GM19238 (cell line): ENCODE measurements around the gene PSMF1.
"Not testable (repeated sequence)": the region's sequence is repeated elsewhere in the genome, so short reads cannot be mapped to it uniquely, and the experiment has no call there.

Source experiments
- DNase-seq: peaks from one replicate; pipeline ENCODE4 v3.0.0; 2011; ENCODE audit warnings: low spot score; ENCODE audit not compliant: insufficient read length

The PSMF1 gene

GRCh38 chr20:1122388-1123315 is 4.2 kb downstream of the PSMF1 start:
- no peak for DNase-seq

DNA sequence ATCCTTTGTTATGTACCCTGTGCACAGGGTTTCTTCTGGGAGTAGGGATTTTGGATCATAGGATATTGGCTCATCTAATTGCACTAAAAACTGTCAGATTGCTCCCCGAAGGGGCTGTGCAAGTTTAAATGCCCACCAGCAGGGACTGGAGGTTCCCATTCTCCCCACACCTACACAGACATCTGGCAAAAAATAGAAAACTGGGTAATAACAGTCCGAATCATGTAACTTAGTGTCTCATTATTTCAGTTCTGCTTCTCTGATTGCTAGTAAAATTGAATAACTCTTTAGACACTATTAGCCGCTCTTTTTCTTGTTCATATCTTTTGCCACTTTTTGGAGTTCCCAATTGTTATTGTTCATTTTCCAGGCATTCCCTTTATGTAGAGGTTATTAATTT is 5.3 kb downstream of the PSMF1 start:
- DNase-seq = no peak

GRCh38 chr20:1124421-1124820 is 6.0 kb downstream of the PSMF1 start:
- no peak for DNase-seq

- no peak for DNase-seq
These were observed 6.9 kb downstream of the PSMF1 start for GRCh38 chr20:1125277-1125676.

GRCh38 chr20:1127840-1128239 is 9.4 kb downstream of the PSMF1 start:
- DNase-seq = no peak

DNA sequence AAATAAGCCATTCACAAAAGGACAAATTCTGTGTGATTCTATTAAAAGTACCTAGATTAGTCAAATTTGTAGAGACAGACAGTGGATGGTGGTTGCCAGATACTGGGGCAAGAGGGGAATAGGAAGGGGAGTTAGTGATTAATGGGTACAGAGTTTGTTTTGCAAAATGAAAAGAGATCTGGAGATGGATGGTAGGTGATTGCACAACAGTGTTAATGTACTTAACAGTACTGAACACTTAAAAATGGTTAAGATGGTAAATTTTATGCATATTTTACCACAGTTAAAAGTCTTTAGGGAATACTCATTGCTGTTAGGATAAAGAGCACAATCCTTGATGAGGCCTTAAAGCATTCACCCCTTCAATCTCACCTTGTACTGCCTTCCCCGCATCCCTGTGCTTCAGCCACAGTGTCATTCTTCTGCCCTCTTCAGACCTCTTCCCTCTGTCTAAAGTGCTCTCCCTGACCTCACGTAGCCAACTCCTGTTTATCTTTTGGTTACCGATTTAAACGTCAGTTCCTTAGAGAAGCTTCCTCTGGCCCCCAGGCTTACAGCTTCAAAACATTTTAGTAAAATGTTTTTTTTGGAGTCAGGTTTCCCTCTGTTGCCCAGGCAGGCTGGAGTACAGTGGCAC is 11.8 kb downstream of the PSMF1 start:
- no peak for DNase-seq

- no peak for DNase-seq
These were observed 12.4 kb downstream of the PSMF1 start for GRCh38 chr20:1130847-1131246.

DNA sequence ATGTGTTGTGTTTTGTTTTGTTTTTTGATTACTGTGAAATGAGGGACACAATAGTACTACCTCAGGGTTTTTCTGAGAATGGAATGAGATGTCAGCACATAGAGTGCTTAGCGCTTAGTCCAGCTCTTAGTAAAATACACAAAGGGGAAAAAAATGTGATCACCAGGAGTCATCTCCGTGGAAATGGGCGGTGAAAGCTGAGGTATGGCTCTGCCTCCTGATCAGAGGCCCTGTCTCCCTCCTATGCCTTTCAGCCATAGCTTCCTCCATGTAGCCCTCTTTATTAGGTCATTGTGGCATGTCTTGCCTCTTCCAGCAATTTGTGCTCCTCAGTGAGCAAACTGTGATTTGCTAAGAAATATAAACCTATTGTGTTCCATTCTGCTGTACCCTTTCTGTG is 13.0 kb downstream of the PSMF1 start:
- DNase-seq = no peak

GRCh38 chr20:1134355-1134754 is 16.0 kb downstream of the PSMF1 start:
- DNase-seq = no peak

- DNase-seq = no peak
These were observed 16.4 kb downstream of the PSMF1 start for GRCh38 chr20:1134836-1135235.

GRCh38 chr20:1137236-1137635 is 18.8 kb downstream of the PSMF1 start:
- no peak for DNase-seq

GRCh38 chr20:1144401-1145172 is 26.2 kb downstream of the PSMF1 start:
- no peak for DNase-seq

GRCh38 chr20:1146957-1147356 is 28.6 kb downstream of the PSMF1 start:
- DNase-seq = no peak

- not testable (repeated sequence) for DNase-seq
These were observed 31.4 kb downstream of the PSMF1 start for GRCh38 chr20:1149812-1150211.

DNA sequence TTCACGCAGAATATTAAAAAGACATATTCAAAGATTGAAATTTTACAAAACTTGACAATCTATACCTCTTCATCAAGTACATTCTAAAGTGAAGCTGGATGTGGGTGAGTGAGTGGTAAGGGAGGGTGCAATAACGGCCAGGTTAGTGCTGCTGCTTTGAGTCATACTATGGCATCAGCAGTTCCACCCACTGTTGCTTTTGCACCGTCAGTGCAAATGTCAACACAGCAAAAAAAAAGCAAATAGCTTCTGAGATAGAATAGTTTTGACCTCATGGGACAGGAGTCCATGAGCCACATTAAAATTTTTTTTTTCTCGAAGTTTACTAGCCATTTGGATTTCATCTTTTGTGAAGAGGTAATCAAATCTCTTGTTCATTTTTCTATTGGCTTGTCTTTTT is 31.8 kb downstream of the PSMF1 start:
- DNase-seq = no peak

DNA sequence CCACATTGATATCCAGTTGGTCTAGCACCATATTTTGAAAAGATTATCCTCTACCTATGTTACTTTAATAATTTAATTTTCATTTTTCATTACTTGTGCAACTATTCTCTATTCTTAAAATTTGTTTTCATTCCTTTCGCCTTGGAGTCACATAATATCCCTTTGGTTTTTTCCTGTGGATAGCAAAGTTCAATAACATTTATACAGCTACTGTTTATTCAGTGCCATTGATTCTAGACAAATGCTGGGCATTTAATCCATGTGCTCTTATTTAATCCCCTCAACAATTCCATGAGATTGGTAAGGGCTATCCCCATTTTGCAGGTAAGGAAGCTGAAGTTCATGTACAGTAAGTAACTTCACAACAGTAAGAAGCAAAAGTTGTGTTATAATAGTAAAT is 32.6 kb downstream of the PSMF1 start:
- no peak for DNase-seq

GRCh38 chr20:1154226-1154625 is 35.8 kb downstream of the PSMF1 start:
- DNase-seq = no peak

DNA sequence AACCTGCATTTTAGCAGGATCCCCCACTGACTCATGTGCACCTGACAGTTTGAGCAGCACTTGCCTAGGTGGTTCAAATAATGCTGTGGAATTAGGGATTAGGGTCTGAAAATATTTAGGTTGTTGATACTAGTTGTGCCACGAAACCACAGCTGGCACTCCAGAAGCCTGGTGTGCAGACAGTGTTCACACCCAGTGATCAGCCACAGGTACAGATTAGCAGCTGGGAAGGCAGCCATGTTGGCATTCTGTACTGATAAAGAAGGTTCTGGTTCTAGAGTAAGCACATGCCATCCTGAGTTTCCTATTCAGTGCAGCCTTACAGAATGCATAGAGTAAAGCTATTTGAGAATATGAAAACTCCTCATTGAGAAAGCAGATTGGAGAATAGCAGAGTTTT is 36.3 kb downstream of the PSMF1 start:
- DNase-seq = no peak

DNA sequence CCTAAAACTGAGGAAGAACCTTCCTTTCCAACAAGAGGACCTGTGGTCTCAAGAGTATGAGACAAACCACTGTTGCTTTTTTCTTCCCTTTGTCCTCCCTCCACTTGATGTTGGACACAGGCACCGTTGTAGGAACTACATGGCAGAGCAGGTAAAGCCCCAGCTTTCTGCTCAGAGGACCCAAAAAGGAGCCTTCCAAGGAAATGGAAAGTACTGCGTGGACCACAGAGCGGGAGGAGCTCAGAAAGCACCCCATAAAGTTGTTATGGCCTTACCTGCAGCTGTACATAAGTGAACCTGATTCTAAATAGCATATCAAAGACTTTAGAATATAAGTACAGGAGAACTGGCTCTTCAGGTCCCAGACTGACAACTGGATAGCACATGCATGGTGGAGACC is 36.9 kb downstream of the PSMF1 start:
- no peak for DNase-seq

DNA sequence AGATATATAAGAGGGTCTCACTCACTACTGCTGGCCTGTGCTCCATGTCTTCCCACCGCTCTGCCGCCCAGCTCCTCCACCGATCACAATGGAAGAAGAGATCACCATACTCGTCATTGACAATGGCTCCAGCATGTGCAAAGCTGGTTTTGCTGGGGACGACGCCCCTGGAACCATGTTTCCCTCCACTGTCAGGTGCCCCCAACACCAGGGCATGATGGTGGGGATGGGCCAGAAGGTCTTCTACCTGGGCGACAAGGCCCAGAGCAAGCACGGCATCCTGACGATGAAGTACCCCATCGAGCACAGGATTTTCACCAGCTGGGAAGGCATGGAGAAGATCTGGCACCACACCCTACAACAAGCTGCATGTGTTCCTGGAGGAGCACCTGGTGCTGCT is 42.1 kb downstream of the PSMF1 start:
- DNase-seq = no peak

DNA sequence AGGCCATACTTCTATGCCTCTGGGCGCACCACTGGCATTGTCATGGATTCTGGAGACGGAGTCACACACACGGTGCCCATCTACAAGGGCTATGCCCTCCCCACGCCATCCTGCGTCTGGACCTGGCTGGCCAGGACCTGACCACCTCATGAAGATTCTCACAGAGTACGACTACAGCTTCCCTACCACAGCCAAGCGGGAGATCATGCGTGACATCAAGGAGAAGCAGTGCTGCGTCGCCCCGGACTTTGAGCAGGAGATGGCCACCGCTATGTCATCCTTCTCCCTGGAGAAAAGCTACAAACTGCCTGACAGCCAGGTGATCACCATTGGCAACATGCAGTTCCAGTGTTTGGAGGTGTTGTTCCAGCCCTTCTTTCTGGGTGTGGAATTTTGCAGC is 42.6 kb downstream of the PSMF1 start:
- no peak for DNase-seq

- no peak for DNase-seq
These were observed 44.7 kb downstream of the PSMF1 start for GRCh38 chr20:1163105-1163504.
